Measurements from ENCODE around the gene CIB4.

The CIB4 gene

DNA sequence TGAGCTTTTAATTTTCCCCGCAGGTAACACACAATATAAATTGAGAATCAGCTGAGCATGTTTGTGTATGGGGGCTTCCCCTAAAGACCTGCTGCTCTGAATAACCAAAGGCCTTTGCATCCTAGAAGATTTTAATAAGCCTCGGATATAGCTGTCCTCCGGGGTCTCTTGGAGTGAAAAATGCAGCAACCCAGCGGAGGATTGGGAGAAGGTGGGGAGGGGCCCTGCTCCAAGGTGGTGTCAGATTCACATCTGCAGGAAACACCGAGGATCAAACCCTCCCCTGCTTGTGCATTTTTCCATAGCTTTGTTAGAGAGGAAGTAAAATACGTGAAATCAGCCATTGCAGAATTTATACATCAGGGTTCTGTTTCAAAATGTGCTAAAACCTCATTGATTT is 100.2 kb downstream of the CIB4 start:
- no peak for DNase-seq

DNA sequence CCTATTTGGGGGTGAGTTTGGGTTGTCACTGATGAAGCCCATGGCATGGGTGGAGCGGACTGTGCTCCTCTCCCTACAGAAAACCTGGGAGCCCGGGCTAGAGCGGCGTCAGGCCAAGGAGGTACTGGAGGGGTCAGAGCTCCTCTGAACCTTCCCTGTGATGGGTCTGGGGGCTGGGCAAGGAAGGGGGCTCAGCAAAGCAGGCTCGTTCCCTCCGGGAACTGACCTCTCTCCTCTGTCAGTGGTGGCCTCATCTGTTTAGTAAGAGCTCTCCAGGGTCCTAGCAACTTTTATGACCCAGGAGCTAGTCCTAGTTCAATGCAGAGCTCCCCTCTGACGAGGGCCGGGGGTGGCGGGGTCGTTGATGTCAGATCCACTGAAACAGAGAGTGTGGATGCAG is 100.9 kb downstream of the CIB4 start:
- no peak for DNase-seq

DNA sequence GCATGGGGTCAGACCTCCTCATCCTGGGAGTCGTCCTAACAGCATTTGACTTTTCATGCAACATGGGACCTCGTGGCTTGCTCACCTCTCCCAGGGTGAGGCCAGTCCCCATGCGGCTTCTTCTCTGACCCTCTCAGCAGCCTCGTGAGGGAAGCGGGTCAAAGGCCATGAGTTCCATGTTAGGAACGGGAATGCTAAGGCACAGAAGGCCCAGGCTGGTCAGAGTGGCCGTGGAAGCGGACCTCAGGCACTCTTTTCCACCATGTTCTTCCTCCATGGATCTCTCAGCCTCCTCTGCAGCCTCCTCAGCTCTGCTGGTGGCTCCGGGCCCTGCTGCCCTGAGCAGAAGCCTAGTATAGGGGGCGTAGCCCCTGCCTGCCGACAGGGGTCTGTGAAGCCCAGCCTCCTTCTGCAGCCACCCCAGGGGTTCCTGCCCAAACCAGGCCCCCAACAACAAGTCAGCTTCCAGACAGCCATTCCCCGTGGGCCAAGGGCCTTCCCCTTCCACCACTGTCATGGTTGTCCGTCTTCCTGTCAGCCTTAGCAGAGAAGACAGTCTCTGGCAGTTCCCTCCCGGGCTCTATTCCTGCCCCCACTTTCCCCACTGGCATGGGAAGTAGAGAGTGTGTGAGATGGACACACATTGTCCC is 103.2 kb downstream of the CIB4 start:
- peak in 1 of 5 donors; percentile 8 for DNase-seq

GRCh38 chr2:26537069-26537825 is 103.9 kb downstream of the CIB4 start:
- DNase-seq, result peak in 1 of 5 donors; percentile 5

DNA sequence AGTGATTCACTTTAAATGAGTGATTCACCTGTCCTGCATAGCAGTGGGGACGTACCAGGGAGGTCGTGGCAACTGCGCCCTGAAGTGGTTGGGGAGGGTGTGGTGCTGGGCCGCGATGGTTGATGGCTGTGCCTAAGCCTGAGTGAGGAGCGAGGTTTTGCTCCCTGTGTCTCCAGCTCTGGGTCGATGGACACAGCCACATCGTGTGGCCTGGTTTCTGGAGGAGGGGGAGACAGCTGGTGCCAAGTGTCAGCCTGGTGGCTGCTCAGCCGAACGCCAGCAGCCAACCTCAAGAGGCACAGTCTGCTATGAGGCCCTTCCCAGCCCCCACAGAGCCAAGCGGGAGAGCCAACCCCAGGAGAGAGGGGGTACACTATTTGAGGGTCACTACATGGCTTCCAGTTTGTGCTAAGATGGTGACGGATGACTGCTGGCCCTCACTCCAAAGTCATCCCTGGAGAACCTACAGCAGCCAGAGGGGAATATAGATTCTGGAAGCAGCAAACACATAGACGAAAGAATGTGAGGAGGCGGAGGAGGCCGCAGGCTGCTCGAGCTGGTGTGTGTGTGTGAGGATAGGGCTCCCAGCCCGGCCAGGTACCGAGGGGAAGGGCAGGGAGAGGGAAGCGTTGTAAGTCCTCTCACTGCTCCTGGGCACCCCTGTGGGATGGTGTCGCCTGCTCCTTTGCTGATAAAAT is 104.6 kb downstream of the CIB4 start:
- DNase-seq, result peak in 1 of 5 donors; percentile 1

GRCh38 chr2:26535663-26536275 is 105.4 kb downstream of the CIB4 start:
- DNase-seq, result peak in 1 of 5 donors; percentile 3

DNA sequence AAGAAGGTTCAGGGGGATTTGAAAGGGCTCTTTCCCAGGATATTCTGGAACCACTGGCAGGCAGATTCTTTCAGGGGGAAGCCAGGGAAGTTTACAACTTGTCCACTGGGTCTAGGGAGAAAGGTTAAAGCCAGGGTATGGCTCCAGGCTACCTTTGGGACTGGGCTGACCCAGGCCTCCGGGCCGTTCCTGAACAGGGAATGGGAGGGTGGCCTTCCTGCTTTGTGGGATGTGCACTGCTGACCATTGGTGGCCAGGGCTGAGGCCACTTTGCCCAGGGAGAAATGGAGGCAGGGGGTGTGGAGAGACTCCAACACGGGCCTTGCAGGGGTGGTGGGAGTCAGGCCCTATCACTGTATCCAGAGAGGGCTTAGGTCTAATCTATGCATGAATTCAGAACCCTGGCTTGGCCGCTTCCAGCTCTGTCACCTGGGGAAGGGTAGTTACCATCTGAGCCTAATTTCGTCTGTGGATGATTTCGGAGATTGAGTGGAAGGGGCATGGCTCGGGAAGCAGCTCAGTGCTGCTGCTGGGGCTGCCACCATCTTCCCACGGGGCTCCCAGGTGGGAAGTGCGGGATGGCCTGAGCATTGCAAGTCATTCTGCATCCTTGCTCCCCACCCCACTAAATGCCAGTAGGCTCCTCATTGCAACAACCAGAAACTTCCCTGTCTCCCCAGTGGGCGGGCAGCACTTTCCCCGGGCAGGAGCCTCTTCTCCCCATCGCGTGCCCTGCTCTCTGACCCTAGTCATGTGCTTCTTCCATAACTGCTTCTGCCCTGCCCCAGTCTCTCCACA is 106.1 kb downstream of the CIB4 start:
- DNase-seq, result peak in 1 of 5 donors; percentile 3

DNA sequence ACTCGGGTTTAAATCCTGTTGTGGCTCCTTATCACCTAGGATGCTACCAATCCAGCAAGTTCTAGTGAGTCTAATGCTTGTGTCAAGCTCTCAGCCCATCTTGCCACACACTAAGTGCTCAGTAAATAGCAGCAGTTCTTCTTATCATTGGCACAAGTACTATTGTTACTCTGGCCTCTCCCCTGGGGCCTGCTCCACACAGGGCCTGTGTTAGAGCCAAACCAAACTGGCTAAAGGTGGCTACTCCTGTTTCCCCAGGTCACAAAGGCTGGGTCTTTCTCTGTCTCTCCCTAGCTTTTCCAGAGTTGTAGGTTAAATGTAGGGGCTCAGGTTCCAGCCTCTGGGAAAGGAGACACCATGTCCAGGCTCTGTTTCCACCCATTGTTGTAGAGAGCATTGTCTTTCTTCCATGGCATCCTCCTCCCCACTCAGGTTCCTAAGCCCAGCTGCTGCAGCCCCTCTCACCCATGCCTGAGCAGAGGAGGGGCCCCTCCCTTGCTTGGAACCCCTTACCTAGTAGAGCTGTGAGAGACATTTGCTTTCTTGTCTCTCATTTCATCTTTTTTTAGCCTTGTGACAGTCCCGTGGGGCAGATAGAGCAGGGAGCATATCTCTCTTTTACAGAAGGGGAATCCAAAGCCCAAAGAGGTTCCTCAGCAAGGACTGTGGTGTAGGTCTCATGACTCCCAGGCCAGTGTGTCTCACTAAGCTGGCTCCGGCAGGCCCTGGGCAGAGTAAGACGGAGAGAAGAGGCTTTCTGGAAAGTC is 106.9 kb downstream of the CIB4 start:
- no peak for DNase-seq

GRCh38 chr2:26533661-26534060 is 107.5 kb downstream of the CIB4 start:
- DNase-seq, result peak in 1 of 5 donors; percentile 2

GRCh38 chr2:26532301-26533250 is 108.6 kb downstream of the CIB4 start:
- DNase-seq, result peak in 1 of 5 donors; percentile 3
